SK-N-MC (cell line): ENCODE results near the gene NOS1.

Experiments used
- EZH2 ChIP-seq: fragments of 200-600 bp; sonication (generic); IDR thresholded peaks from one replicate; pipeline ENCODE4 v1.6.1; 2017; ENCODE audit warnings: antibody characterized with exemption
- POLR2AphosphoS5 ChIP-seq: IDR thresholded peaks from 2 replicates; pipeline ENCODE4 v1.6.1; 2012; ENCODE audit warnings: mild to moderate bottlenecking, low read depth, low read length, borderline replicate concordance

- no peak for TF ChIP-seq EZH2
- TF ChIP-seq POLR2AphosphoS5: no peak
Observed at GRCh38 chr12:117361347-117361751, at the start of gene NOS1.
